Measurements from ENCODE around the gene NAPSA. TPM values are rescaled to one million over a fixed set of nuclear protein-coding genes. Genes with fewer than 3 reads are reported as not detected.

The NAPSA gene
- total RNA-seq, 1 experiment from 2014 or later: not detected

Other genes with a start within 250 kb of the NAPSA start
- not detected in 2 replicates for gene IZUMO2, start 202.4 kb downstream of the NAPSA start, total RNA-seq (2014; rRNA removed; shearing (Covaris generic))
- not detected in 2 replicates for gene MYH14, start 162.0 kb downstream of the NAPSA start, total RNA-seq (2014; rRNA removed; shearing (Covaris generic))
- gene KCNC3, start 36.3 kb downstream of the NAPSA start, total RNA-seq (2014; rRNA removed; shearing (Covaris generic)): not detected in 2 replicates
- 32.4 and 45.5 TPM in 2 replicates for gene NR1H2, start 10.8 kb upstream of the NAPSA start, total RNA-seq (2014; rRNA removed; shearing (Covaris generic))
- gene POLD1, start 18.7 kb upstream of the NAPSA start, total RNA-seq (2014; rRNA removed; shearing (Covaris generic)): 33.3 and 51.8 TPM in 2 replicates
- not detected in 2 replicates for gene SPIB, start 53.3 kb upstream of the NAPSA start, total RNA-seq (2014; rRNA removed; shearing (Covaris generic))
- not detected in 2 replicates for gene MYBPC2, start 67.3 kb upstream of the NAPSA start, total RNA-seq (2014; rRNA removed; shearing (Covaris generic))
- 67.3 and 86.0 TPM in 2 replicates for gene EMC10, start 110.9 kb upstream of the NAPSA start, total RNA-seq (2014; rRNA removed; shearing (Covaris generic))
- not detected in 2 replicates for gene GARIN5A, start 111.2 kb upstream of the NAPSA start, total RNA-seq (2014; rRNA removed; shearing (Covaris generic))
- 21.9 and 43.6 TPM in 2 replicates for gene JOSD2, start 145.6 kb upstream of the NAPSA start, total RNA-seq (2014; rRNA removed; shearing (Covaris generic))
- gene ASPDH, start 148.3 kb upstream of the NAPSA start, total RNA-seq (2014; rRNA removed; shearing (Covaris generic)): not detected in 2 replicates
- gene LRRC4B, start 202.8 kb upstream of the NAPSA start, total RNA-seq (2014; rRNA removed; shearing (Covaris generic)): not detected in 2 replicates

All from SJSA1 (cell line).